GM12878 (cell line): ENCODE results near the gene ANKRD61. TPM values are rescaled to one million over a fixed set of nuclear protein-coding genes. Genes with fewer than 3 reads are reported as not detected.
"Not testable (repeated sequence)": the region's sequence is repeated elsewhere in the genome, so short reads cannot be mapped to it uniquely, and the experiment has no call there.

Source experiments
- ATAC-seq: fragments of 200-7000 bp; cut with Tn5 transposase; 3 replicates; pipeline ENCODE4 v1.9.1; 2020; ENCODE audit warnings: mild to moderate bottlenecking, moderate library complexity
- Bru-seq: library from RNA; stranded (reverse); fragments of 400-500 nt; gene quantifications from one replicate; lab custom pipeline; 2021; lab: Mats Ljungman, UMichigan
- BruChase-seq, 2 experiments: library from RNA; stranded (reverse); fragments of 400-500 nt; gene quantifications; one replicate each; lab custom pipeline; 2021; lab: Mats Ljungman, UMichigan
- BruUV-seq: library from RNA; stranded (reverse); fragments of 400-500 nt; replicated peaks from 2 replicates; lab custom pipeline; 2021; lab: Mats Ljungman, UMichigan
- CTCF ChIA-PET: fragments of 300-600 bp; sonication (Branson Sonifier 250); formaldehyde crosslinking; extraction: SDS; loops from one replicate; lab custom pipeline; 2021; ENCODE audit warnings: inconsistent platforms; lab: Yijun Ruan, JAX
- POLR2A ChIA-PET: fragments of 350-600 bp; formaldehyde crosslinking; extraction: SDS; loops from one replicate; lab custom pipeline; 2021; ENCODE audit warnings: inconsistent platforms; lab: Charles Lee
- RAD21 ChIA-PET: fragments of 300-600 bp; sonication (Branson Sonifier 250); formaldehyde crosslinking; loops from one replicate; lab custom pipeline; 2023; ENCODE audit warnings: antibody characterized with exemption; ENCODE audit not compliant: unreplicated experiment; lab: Charles Lee
- SMC1A ChIA-PET: fragments of 300-600 bp; sonication (Branson Sonifier 250); formaldehyde crosslinking; loops from one replicate; lab custom pipeline; 2023; ENCODE audit not compliant: unreplicated experiment, uncharacterized antibody; lab: Charles Lee
- DNase-seq: peaks from one replicate; pipeline ENCODE4 v3.0.0-alpha.2; 2011; ENCODE audit warnings: low read depth, low spot score
- FAIRE-seq: peaks from 3 replicates; lab custom pipeline; 2011; peaks lifted over from hg19 to GRCh38; lab: Jason Lieb, UNC
- H2AFZ ChIP-seq: 2 replicates; pipeline ENCODE4 v1.6.0; 2011; ENCODE audit warnings: low read depth, low read length, control low read depth; ENCODE audit not compliant: control insufficient read depth
- H3K27ac ChIP-seq: 2 replicates; pipeline ENCODE4 v1.5.1; 2011; ENCODE audit warnings: control low read depth; ENCODE audit not compliant: control insufficient read depth, insufficient read depth
- H3K27me3 ChIP-seq, 2 experiments: replicated peaks in 1 of 2; 2 replicates each; pipeline versions ENCODE4 v1.6.0 to v1.6.1; 2011; ENCODE audit warnings: low read length in 1 of 2; ENCODE audit not compliant: control insufficient read depth in 2 of 2, insufficient read depth in 2 of 2
- H3K36me3 ChIP-seq, 2 experiments: 2 replicates each; pipeline ENCODE4 v1.5.1; 2011; ENCODE audit warnings: low read length in 1 of 2; ENCODE audit not compliant: control insufficient read depth in 2 of 2, insufficient read depth in 2 of 2
- H3K4me1 ChIP-seq: 2 replicates; pipeline ENCODE4 v1.6.1; 2011; ENCODE audit warnings: mild to moderate bottlenecking, low read length, moderate library complexity, mixed read lengths; ENCODE audit not compliant: control insufficient read depth, insufficient read depth
- H3K4me2 ChIP-seq: 2 replicates; pipeline ENCODE4 v1.6.0; 2011; ENCODE audit warnings: control low read depth; ENCODE audit not compliant: control insufficient read depth, insufficient read depth
- H3K4me3 ChIP-seq: fragments of 200-600 bp; sonication (generic); 2 replicates; pipeline ENCODE4 v1.5.1; 2016
- H3K79me2 ChIP-seq: 2 replicates; pipeline ENCODE4 v1.6.0; 2011; ENCODE audit warnings: low read length; ENCODE audit not compliant: control insufficient read depth, insufficient read depth
- H3K9ac ChIP-seq: 2 replicates; pipeline ENCODE4 v1.8.0; 2011; ENCODE audit warnings: low read length, control low read depth, mixed read lengths; ENCODE audit not compliant: control insufficient read depth, insufficient read depth
- H3K9me3 ChIP-seq: replicated peaks from 3 replicates; pipeline ENCODE4 v1.5.1; 2011; ENCODE audit warnings: mild to moderate bottlenecking, low read length; ENCODE audit not compliant: control insufficient read depth, insufficient read depth
- H4K20me1 ChIP-seq: 2 replicates; pipeline ENCODE4 v1.6.0; 2011; ENCODE audit not compliant: control insufficient read depth, insufficient read depth
- WGBS: methylation state at CpG from one replicate; pipeline ENCODE4 v1.1.6; 2016; ENCODE audit warnings: low lambda C conversion rate; ENCODE audit not compliant: insufficient replicate concordance, insufficient coverage; ENCODE audit errors: missing lambda C conversion rate; 5-methylcytosine and 5-hydroxymethylcytosine counted together
- in situ Hi-C: fragments of 300-500 bp; cut with MboI; formaldehyde crosslinking; loops from 9 replicates; pipeline ENCODE4 v1.14.3; 2018; ENCODE audit warnings: mixed read lengths
- intact Hi-C: fragments of 100-400 bp; cut with micrococcal nuclease; formaldehyde crosslinking; loops from one replicate; pipeline ENCODE4 v1.14.2; 2022; ENCODE audit not compliant: unreplicated experiment
- long read RNA-seq, 2 experiments: library from polyadenylated mRNA; unstranded; transcript quantifications; one replicate each; pipeline ENCODE4 v2.0.0, GENCODE V29; 2019 to 2020
- polyA minus RNA-seq, 3 experiments: library from RNA; depleted of rRNA, polyadenylated mRNA; stranded (reverse); fragments of >200 nt; gene quantifications; 2 replicates each; pipeline ENCODE4 v1.2.3, GENCODE V29; 2011
- polyA plus RNA-seq, 11 experiments: library from polyadenylated mRNA; depleted of rRNA in 4 of 11; unstranded in 6 of 11; stranded (reverse) in 5 of 11; fragments of >200 nt; fragmentation: Nextera tagmentation in 4 of 11; fragmentation: Illumina TruSeq in 1 of 11; extraction: Ambion mirVana in 4 of 11; extraction: Trizol in 1 of 11; gene quantifications; 1 replicate in 1 of 11; 2 replicates in 10 of 11; pipeline versions ENCODE4 v1.2.1 to v1.2.3, GENCODE V29; 2011 to 2016; ENCODE audit warnings: inconsistent platforms in 2 of 11, missing spikeins in 2 of 11, low read depth in 1 of 11
- total RNA-seq, 4 experiments: library from RNA; depleted of rRNA in 3 of 4; stranded (reverse); fragments of >200 nt in 3 of 4; fragmentation: Illumina TruSeq in 1 of 4; extraction: Trizol in 1 of 4; gene quantifications; 2 replicates each; pipeline versions ENCODE4 v1.2.1 to v1.2.3, GENCODE V29; 2013 to 2021
- TF ChIP-seq, protein P1 (sequence below): IDR thresholded peaks from 2 replicates; pipeline ENCODE4 v1.6.1; 2011; ENCODE audit warnings: low read depth, low read length, improper control_type of control experiment, borderline replicate concordance

ANKRD61 gene
- total RNA-seq (2013; cell fraction: nucleolus; rRNA removed), result 0.33 TPM in 1 of 2 replicates, not detected in the other
- total RNA-seq (2014; rRNA removed) (0.11 and 0.16 TPM in 2 replicates), total RNA-seq (2014; rRNA removed; fragmentation: Illumina TruSeq; extraction: Trizol) (0.18 and 0.22 TPM in 2 replicates), total RNA-seq (2021) (0.18 TPM in 1 of 2 replicates, not detected in the other), polyA plus RNA-seq (2011; rRNA removed) (0.18 TPM in 1 of 2 replicates, not detected in the other), polyA plus RNA-seq (2014; fragmentation: Illumina TruSeq; extraction: Trizol) (0.34 and 0.35 TPM in 2 replicates), polyA plus RNA-seq (2014; fragmentation: Nextera tagmentation; extraction: Ambion mirVana) (under 1 TPM; 0.20 to 0.37 TPM), polyA plus RNA-seq (2014; rRNA removed) (0.22 and 0.64 TPM in 2 replicates), polyA plus RNA-seq (2016; fragmentation: Nextera tagmentation; extraction: Ambion mirVana) (under 1 TPM; 0.51 to 0.57 TPM), polyA minus RNA-seq (2011; rRNA and poly(A)+ RNA removed) (0.29 and 0.41 TPM in 2 replicates), Bru-seq, nascent RNA (percentile 12 among the genes with signal in this experiment), BruChase-seq, experiment 1, labeled RNA remaining after a 6-hour chase (percentile 15 among the genes with signal in this experiment), BruChase-seq, experiment 2, labeled RNA remaining after a 2-hour chase (percentile 18 among the genes with signal in this experiment)
- polyA plus RNA-seq (2011; ENCODE audit: low read depth), result 0.52 TPM
- 0.13 and 0.18 TPM in 2 replicates for polyA plus RNA-seq (2011; cell fraction: cytosol; rRNA removed)
- 0.31 and 0.56 TPM in 2 replicates for polyA plus RNA-seq (2011; cell fraction: nucleus; rRNA removed)
- polyA plus RNA-seq (2012), result 0.49 and 0.87 TPM in 2 replicates
- not detected in 2 replicates for polyA minus RNA-seq (2011; cell fraction: cytosol; rRNA and poly(A)+ RNA removed)
- not detected in 2 replicates for polyA minus RNA-seq (2011; cell fraction: nucleus; rRNA and poly(A)+ RNA removed)
- long read RNA-seq, experiment 1, result 0 reads
- long read RNA-seq, experiment 2, result 0 reads

DNA sequence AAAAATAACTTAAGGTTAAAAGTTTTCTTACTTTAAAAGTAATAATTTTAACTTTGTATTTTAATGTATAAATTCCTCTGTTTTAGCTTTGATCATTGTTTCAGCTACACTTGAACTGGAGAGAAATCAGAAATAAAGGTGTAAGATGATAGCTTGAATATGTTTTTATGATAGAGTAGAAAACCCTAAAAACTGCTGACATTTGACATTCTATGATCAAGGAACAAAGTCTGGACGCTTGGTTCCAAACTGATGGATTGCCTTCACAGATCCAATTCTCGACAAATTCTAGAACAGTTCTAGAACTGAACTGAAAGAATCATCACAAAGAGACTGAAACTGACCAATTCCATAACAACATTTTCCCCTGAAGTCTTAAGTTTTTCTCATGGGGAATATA is at the start of gene ANKRD61:
TSS of gene ANKRD61 (plus strand) at position 389 of the 400 bp plus-strand sequence. CDS start at position 389, 0 bp downstream.
- Histone ChIP-seq H3K27me3 (no peaks in the 10 kb centered on the region), H3K4me2 (no peak within 1 kb of the TSS), H2AFZ (no peak within 1 kb of the TSS), H3K4me1 (peaks cover 11% of the 10 kb centered on the region), H3K36me3 (peaks cover 9 to 21% of the 10 kb centered on the region in 2 experiments), H3K79me2 (no peaks in the 10 kb centered on the region), H3K9ac (no peak within 1 kb of the TSS), H3K9me3 (no peaks in the 10 kb centered on the region), H4K20me1 (no peaks in the 10 kb centered on the region), H3K27ac (no peak within 1 kb of the TSS), H3K4me3 (no peak within 1 kb of the TSS)
- FAIRE-seq, result no peak
- BruUV-seq, result no TSS peak
- in situ Hi-C loops, result no loop called here
- CTCF ChIA-PET, result no interaction called here
- intact Hi-C loops, result no loop called here
- 98% methylated on average over 2 of the region's 2 CpGs for WGBS
- RAD21 ChIA-PET, result no interaction called here
- no peak for DNase-seq
- no peak for ATAC-seq
- POLR2A ChIA-PET, result no interaction called here
- TF ChIP-seq, protein P1, sequence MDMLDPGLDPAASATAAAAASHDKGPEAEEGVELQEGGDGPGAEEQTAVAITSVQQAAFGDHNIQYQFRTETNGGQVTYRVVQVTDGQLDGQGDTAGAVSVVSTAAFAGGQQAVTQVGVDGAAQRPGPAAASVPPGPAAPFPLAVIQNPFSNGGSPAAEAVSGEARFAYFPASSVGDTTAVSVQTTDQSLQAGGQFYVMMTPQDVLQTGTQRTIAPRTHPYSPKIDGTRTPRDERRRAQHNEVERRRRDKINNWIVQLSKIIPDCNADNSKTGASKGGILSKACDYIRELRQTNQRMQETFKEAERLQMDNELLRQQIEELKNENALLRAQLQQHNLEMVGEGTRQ, result no peak
- SMC1A ChIA-PET, result no interaction called here

DNA sequence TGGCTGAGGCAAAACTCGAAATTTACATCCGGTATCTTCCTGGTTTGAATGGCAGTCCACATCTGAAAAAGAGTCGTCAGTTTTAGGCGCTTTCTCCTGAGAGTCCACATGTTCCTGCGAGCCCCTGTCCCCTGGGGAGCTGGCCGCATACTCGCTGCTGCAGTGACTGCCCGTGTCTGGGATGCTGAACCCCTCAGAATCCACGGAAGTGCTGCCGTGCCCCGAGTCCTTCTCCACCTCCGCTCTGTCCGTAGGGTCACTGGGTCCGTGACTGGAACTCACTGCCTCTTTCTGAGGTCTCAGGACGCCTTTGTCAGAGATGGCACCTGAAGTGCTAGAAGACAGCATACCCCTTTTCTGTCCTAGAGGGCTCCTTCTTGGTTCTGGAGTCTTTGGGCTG is 44.1 kb upstream of the ANKRD61 start:
- H3K36me3 ChIP-seq, H3K9me3 ChIP-seq, H3K27me3 ChIP-seq, FAIRE-seq, H3K9ac ChIP-seq, CTCF ChIA-PET, H3K27ac ChIP-seq, H4K20me1 ChIP-seq, H3K4me3 ChIP-seq, H3K79me2 ChIP-seq, intact Hi-C loops, H3K4me2 ChIP-seq, POLR2A ChIA-PET, DNase-seq, ATAC-seq, in situ Hi-C loops, SMC1A ChIA-PET, H3K4me1 ChIP-seq, H2AFZ ChIP-seq: not testable (repeated sequence)
- BruUV-seq, result TSS peak; percentile 72
- WGBS, result 98% methylated on average over 15 of the region's 15 CpGs
- RAD21 ChIA-PET, result interaction anchor here (0.6 kb wide), 1 partner anchor 117 kb away, joined by 3 read pairs; no protein-coding TSS in a partner anchor
